Measurements from ENCODE around the gene RGS6.

Gene RGS6

DNA sequence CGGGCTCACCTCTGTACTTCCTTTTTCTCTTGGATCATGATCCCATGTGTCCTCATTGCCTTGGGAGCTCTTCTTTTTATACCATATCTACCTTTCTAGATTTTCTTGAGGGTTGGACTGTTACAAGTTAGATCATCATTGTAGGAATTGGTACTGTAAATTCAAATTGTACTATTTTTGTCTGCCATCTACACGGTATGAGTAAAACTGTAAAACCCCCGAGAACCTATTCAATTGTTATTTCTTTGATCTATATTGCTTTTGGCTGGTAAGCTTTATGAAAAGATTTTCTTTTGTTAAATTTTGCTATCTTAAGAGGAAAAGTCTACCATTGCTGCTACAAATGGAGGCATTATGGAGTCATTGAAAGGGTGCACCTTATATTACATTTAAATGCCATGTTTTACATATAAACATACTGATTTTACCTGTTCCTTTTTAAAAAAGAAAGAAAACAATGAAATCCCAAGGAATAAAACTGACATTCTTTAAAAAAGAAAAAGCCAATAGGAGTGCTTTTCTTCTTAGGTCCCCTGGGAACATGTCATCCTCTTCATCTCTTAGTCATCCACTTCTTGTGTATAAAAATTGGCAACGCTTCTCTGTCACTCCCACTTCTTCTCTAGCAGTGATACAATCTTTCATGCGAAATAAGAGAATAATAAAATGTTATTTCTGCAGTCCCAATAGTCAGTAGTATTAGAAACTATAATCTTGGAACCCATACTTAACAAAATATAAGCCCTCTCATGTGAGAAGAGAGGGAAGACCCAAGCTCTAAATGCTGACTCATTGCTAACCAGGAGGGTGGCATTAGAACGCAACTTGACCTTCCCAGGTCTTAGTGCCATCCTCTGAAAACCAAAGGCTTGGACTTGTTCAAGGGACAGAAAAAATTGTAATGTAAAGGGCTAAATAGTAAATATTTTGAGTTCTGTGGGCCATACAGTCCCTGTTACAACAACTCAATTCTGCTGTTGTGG is 20.4 kb downstream of the RGS6 start:
- DNase-seq: no peak

DNA sequence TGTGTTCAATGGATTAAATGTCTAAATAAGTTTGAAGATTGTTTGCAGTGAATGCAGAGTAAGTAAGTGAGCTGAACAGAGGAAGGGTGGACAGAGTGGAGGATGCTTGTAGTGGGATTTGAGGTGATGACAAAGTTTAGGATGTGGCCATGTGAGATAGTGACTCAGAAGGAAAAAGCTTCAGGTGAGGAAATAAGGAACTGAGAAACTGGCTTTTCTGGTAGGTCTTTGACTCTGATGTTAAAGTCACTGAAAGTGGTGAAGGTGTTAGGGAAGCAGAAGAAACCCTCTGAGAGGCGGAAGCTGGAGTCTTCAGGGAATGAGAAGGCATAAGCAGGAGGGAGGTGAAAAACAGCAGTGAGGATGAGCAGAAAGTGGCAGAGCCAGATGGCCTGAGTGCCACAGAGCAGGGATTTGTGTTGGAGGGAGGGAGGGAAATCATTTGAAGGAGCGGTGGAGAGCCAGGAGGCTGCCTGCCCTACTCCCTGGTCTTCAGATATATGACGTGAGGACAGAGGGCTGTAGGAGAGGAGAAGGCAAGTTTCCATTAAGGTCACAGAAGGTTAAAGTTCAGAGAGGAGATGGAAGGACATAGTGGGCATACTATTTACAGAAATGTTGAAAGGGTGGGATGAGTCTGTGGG is 24.8 kb downstream of the RGS6 start:
- no peak for DNase-seq

DNA sequence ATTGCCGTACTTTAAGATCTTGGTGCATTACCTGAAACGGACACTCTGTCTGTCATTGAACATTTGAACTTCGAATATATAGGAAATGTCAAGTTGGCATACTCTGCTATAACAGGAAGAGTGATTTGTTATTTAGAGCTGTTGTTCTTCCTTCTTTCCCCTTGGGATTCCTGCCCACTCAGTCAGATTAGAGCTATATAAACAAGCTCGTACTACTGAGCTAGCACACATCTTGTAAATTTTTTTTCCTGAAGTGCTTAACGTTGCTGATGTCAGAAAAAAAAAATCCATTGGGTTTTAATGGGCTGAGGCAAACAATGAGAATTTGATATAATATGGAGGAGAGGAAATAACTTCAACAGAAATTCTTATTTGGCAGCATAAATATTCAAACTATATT is 26.8 kb downstream of the RGS6 start:
- DNase-seq: no peak

GRCh38 chr14:71960494-71961353 is 28.5 kb downstream of the RGS6 start:
- DNase-seq: no peak

DNA sequence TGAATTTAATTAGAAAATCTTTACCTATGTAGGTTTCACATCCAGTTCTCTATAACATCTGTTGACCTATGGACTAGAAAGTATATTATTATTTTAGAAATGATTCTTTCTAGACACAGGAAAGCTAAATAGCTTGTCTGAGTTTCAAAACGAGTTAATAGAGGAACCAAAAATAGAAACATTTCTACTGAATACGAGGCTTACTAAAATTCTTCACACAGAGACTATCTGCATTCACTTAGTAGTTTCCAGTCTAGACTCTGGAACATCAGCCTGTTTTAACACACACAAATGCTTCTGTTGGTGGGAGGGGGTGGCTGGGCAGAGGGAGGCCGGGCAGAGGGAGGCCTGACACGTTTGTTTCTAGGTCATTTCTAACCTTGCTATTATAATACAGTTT is 29.7 kb downstream of the RGS6 start:
- no peak for DNase-seq

GRCh38 chr14:71964716-71965115 is 32.5 kb downstream of the RGS6 start:
- DNase-seq: no peak

DNA sequence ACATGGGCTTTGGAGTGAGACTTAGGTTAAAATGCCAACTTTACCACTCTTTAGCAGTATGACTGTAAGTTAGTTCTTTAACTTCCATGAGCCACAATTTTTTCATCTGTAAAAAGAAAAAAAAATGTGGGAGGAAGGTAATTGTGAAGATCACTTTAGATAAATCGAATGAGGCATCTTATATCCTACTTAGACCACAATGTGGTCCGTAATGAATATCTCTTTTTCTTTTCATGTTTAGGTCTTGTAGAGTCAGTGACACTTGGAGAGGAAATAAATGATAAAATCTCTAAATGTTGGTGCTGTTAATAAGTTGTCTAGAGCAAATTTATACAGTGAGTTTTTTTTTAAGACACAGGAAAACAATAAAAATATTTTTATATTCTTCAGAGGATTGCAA is 34.3 kb downstream of the RGS6 start:
- DNase-seq: no peak

DNA sequence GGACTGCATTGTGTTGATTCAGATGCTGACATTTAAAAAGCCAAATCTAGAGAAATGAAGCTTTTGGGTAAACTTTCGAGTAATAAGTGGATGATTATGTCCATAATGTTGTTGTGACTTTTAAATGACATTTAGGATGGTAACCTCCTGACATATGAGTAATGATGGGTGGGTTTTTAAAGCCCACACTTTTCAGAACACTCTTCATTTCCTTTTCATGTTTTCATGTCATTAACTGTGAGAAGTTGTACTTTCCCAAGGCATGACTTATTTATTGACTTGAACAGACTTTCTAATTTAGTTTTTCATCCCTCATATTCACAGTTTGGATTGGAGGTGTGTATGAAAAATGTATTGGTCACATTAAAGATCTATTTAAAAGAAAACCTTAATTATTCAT is 35.5 kb downstream of the RGS6 start:
- DNase-seq: no peak

- no peak for DNase-seq
Observed at GRCh38 chr14:71970272-71970671, 38.0 kb downstream of the RGS6 start.

DNA sequence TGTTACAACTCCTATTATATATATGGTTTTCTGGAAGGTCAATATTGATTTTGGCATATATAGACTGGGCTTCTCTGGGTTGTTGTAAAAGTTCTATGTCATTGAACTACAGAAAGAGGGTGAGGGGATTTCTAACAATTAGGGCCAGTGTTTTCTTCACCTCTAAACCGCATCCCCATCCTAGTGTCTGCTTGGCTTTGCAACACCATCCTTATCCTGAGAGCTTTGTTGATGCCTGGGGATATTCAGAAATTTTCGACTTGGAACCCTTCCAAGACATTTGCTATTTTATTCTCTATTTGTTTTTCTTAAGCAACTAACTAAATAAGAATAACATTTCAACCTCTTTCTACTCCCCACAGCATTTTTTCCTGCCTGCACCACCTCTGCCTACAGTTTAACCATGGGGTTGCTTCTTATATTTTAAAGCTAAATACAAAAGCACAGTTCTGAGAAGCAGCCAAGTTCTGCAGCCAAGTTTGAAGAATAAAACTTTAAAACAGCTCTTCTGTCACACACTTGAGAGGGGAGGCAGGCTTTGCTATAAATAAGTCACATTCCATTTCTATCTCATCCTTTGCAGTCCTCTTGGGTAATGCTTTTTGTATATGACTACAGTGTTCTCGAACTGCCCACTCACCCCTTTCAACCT is 53.4 kb downstream of the RGS6 start:
- no peak for DNase-seq

DNA sequence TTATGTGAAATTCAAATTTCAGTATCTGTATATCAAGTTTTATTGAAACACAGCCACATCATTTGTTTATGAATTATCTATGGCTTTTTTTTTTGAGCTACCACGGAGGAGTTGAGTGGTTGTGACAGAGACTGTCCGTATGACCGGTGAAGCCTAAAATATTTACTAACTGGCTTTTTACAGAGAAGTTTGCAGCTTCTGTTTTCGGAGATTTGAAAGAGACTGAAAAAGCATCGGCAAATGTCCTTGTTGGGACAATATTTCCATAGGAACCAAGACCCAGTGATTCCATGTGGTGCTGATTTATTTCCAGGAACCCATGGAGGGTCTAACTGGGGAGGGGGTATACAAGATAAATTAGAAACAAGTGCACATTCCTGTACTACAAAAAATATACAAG is 56.2 kb downstream of the RGS6 start:
- no peak for DNase-seq

DNA sequence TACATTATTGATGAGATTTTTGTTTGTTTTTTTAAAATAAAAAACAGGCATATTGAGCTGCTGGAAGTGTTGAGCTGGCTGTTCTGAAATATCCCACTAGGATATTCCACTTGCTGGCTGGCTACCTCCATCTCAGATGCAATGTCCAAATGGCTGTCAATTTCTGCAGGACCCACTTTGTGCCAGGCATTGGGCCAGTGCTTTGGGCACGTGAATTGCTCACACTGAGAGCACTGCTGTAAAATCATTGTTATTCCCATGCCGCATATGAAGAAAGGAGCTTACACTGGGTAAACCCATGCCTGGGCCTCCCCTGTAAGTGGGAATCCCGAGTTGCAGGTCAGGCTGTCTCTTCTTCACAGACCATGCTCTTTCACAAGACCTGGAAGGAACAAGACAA is 56.7 kb downstream of the RGS6 start:
- no peak for DNase-seq

GRCh38 chr14:71994416-71994815 is 62.2 kb downstream of the RGS6 start:
- DNase-seq: no peak

DNA sequence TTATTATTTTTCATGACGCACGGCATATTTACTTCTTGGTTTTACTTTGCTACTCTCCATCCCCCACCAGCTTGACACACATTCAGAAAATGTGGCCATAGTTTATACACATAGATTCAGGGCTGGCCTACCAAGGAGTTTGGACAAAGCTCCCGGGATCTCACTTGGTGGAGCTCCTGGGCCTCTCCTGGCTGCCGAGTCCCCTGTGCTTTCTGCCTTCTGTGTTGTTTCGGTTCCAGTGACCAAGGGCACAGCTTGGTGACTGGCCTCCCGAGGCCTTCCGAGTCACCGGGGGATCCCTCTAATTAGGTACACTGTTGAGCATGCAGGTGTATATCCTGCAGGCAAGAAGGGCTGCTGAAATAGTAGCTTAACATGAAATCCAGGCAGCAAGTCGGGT is 63.5 kb downstream of the RGS6 start:
- no peak for DNase-seq

DNA sequence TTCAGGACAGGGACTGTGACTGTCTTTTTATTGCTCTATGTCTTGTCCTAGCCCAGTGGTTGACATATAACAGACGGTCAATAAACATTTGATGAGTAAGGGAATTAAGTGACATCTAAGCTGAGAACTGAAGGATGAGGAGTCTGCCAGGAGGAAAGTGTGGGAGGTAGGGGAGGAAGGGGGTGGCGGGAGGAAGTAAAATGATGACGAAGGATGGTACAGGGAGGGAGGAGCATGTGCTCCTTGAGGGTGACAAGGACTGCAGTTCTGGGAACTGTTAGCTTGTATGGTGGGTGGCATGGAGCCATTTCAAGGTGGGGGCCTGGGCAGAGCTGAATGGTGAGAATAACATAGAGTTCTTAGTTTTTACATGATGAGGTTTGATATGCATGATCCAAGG is 64.4 kb downstream of the RGS6 start:
- DNase-seq: no peak

DNA sequence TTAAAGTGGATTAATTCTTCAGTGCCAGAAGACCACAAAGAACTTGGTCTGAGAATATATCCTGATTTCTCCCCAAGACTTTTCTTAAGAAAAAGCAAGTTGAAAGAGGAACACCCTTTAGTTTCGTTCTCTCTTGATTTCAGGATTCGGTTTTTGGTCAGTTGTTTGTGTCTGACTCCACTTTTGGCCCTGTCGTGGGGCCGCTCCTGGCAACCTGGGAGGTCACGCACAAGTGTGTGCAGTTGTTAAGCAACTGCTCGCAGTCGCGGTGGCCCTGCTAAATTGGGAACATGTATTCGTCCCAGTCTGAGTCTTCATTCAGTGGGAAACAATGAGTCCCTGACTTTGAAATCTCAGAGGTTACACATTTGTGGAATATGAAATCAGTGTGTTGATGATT is 68.7 kb downstream of the RGS6 start:
- no peak for DNase-seq

DNA sequence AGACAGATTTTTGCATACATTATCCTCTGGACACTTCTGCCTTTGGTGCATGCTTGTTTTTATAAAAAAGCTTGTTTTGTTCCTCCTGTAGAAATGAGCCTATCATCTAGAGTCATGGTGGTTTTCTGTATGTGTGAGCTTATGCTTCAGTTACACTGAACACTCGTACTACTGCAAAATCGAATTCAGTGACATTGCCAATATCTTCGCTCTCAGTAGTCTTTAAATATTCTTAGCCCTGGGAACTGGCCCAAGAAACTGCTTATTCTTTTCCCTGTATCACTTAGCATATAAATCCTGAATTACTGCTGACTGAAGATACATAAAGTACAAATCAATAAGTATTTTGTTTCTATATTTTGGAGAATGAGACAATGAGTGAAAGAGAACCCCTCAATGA is 70.5 kb downstream of the RGS6 start:
- DNase-seq: no peak

GRCh38 chr14:72008666-72009065 is 76.4 kb downstream of the RGS6 start:
- no peak for DNase-seq

DNA sequence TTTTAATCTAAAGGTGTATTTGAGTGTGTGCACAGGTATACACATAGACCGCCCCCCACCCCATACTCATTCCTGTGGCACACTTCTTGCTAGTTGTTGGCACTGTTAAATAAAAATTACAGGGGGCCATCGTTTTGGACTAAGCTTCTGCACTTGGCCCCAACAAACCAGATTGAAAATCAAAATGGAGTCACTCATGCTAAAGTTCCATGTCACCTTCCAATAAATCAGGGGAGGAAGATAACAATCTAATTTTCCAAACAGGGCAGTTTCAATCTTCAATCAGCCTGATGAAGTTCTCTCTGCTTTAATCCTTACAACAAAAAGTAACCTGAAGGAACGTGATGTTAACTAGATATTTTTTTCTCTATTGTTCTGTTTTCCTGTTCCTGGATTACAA is 78.2 kb downstream of the RGS6 start:
- no peak for DNase-seq

DNA sequence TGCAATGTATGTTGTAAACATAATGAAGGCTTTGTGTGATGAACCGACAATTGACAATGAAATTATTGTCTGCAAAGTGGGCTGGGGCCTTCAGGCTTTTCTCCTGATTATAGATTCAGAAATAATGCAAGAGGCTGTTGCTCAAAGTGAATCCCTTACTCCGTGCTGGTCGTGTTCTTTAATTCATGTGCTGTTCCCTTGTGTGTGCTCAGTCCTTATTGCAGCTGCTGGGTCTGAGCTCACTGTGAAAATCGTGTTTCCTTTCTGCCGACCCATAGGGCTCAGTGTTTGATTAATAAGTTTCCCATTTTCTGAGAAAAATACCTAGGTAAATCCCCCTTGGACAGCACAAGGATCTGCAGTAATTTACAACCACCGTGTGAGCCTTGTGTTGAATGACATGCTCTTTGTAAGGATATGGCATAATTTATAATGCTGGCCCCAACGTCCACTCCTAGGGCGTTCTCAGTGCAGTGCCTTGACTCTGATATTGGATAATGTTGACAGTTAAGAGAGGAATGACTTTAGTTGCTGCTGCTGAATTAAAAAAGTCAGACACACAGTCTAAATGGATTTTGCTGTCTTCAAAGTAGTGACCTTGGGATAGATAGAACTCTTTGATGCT is 81.6 kb downstream of the RGS6 start:
- no peak for DNase-seq

DNA sequence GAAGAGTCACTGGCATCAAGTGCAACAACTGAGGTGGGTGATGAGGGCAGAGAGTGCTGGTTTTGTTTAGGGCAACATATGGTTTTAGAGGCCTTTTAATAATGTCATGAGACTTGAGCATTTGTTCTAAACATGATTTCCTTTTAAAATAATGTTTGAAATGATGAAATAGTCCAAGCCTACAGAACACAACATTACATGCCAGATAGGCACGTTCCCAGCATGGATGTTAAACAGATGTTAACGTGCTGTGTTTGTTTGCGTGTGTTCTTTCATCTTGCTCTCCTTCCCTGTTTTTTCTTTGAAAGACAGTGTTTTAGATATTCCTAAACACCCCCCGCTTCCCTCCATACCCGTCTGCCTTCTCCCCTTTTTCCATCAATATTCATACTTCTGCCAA is 82.3 kb downstream of the RGS6 start:
- no peak for DNase-seq

- DNase-seq: no peak
Observed at GRCh38 chr14:72017290-72017689, 85.1 kb downstream of the RGS6 start.
